GM23248 (cell line): Measurements from ENCODE around the gene CAMK2D.

Source experiments
- EZH2 ChIP-seq: fragments of 200-600 bp; sonication (generic); IDR thresholded peaks from 2 replicates; pipeline ENCODE4 v1.6.1; 2018; ENCODE audit warnings: antibody characterized with exemption, mild to moderate bottlenecking; ENCODE audit not compliant: insufficient read depth, poor library complexity, severe bottlenecking
- EZH2phosphoT487 ChIP-seq: fragments of 200-600 bp; sonication (generic); IDR thresholded peaks from 2 replicates; pipeline ENCODE4 v1.6.1; 2018; ENCODE audit warnings: antibody characterized with exemption, moderate library complexity, mild to moderate bottlenecking, low read depth; ENCODE audit not compliant: insufficient read depth

GRCh38 chr4:113666386-113667114 lies 95.0 kb downstream of the CAMK2D start:
- TF ChIP-seq EZH2 = no peak
- TF ChIP-seq EZH2phosphoT487 = no peak
